HL-60 (cell line): ENCODE data around the gene CNTF.

ENCODE experiments used
- CTCF ChIP-seq: IDR thresholded peaks from one replicate; pipeline ENCODE4 v1.5.1; 2011; ENCODE audit warnings: low read length, control low read depth, inconsistent platforms; ENCODE audit not compliant: insufficient read depth
- POLR2AphosphoS5 ChIP-seq: IDR thresholded peaks from 2 replicates; pipeline ENCODE4 v1.6.1; 2012; ENCODE audit warnings: low read depth
- TF ChIP-seq, protein P1 (sequence below): IDR thresholded peaks from 2 replicates; pipeline ENCODE4 v1.6.1; 2012; ENCODE audit warnings: low read depth; ENCODE audit not compliant: insufficient replicate concordance

DNA sequence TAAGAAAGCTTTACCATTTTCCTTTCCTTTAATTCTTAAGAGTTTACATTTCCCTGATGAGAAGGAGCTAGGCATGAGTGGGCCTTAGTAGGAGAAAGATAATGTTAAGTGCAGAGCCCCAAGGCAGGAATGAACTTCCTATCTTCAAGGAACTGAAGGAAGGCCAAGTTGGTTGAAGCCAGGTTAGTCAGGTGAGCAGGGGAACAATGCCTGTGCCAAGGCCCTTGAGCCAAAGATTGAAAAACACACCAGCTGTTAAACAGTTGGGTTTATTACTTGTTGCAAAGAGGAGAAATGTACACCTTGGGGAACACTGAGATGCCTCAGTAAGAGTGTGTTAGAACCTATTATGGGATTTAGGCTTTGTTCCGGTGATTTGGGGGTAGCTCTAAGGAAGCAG, 10.0 kb downstream of the CNTF start:
- TF ChIP-seq CTCF (no peak), POLR2AphosphoS5 (no peak)
- TF ChIP-seq, protein P1, sequence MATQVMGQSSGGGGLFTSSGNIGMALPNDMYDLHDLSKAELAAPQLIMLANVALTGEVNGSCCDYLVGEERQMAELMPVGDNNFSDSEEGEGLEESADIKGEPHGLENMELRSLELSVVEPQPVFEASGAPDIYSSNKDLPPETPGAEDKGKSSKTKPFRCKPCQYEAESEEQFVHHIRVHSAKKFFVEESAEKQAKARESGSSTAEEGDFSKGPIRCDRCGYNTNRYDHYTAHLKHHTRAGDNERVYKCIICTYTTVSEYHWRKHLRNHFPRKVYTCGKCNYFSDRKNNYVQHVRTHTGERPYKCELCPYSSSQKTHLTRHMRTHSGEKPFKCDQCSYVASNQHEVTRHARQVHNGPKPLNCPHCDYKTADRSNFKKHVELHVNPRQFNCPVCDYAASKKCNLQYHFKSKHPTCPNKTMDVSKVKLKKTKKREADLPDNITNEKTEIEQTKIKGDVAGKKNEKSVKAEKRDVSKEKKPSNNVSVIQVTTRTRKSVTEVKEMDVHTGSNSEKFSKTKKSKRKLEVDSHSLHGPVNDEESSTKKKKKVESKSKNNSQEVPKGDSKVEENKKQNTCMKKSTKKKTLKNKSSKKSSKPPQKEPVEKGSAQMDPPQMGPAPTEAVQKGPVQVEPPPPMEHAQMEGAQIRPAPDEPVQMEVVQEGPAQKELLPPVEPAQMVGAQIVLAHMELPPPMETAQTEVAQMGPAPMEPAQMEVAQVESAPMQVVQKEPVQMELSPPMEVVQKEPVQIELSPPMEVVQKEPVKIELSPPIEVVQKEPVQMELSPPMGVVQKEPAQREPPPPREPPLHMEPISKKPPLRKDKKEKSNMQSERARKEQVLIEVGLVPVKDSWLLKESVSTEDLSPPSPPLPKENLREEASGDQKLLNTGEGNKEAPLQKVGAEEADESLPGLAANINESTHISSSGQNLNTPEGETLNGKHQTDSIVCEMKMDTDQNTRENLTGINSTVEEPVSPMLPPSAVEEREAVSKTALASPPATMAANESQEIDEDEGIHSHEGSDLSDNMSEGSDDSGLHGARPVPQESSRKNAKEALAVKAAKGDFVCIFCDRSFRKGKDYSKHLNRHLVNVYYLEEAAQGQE = no peak
